Adrenal gland (tissue), 5 donors: ENCODE measurements around the gene SLC66A1.

Experiments
- CTCF ChIP-seq, 6 experiments: fragments of 450-650 bp in 4 of 6; fragments of 200-600 bp in 2 of 6; sonication (generic) in 1 of 6; IDR thresholded peaks; 1 replicate in 5 of 6; 2 replicates in 1 of 6; pipeline versions ENCODE4 v1.5.1 to v1.8.0; 2016 to 2021; ENCODE audit warnings: antibody characterized with exemption in 6 of 6, mild to moderate bottlenecking in 2 of 6, moderate library complexity in 1 of 6
- POLR2A ChIP-seq, 2 donors: fragments of 450-650 bp; IDR thresholded peaks; one replicate each; pipeline ENCODE4 v1.6.1; 2017; ENCODE audit warnings: antibody characterized with exemption in 2 of 2, mild to moderate bottlenecking in 2 of 2, moderate library complexity in 1 of 2
- donor health status: DM: no; HTN: no; CAD: no.

GRCh38 chr1:19344831-19345230, 32.7 kb downstream of the SLC66A1 start:
- TF ChIP-seq CTCF (IDR thresholded peaks at IDR 0.05) (no peak), POLR2A (IDR thresholded peaks at IDR 0.05) (no peak)
